Measurements from ENCODE around the gene SLC22A2. TPM values are rescaled to one million over a fixed set of nuclear protein-coding genes. Genes with fewer than 3 reads are reported as not detected.
"Not testable (repeated sequence)": the region's sequence is repeated elsewhere in the genome, so short reads cannot be mapped to it uniquely, and the experiment has no call there.

Gene SLC22A2
- total and polyA plus RNA-seq, 2 experiments from 2014 or later = not detected

DNA sequence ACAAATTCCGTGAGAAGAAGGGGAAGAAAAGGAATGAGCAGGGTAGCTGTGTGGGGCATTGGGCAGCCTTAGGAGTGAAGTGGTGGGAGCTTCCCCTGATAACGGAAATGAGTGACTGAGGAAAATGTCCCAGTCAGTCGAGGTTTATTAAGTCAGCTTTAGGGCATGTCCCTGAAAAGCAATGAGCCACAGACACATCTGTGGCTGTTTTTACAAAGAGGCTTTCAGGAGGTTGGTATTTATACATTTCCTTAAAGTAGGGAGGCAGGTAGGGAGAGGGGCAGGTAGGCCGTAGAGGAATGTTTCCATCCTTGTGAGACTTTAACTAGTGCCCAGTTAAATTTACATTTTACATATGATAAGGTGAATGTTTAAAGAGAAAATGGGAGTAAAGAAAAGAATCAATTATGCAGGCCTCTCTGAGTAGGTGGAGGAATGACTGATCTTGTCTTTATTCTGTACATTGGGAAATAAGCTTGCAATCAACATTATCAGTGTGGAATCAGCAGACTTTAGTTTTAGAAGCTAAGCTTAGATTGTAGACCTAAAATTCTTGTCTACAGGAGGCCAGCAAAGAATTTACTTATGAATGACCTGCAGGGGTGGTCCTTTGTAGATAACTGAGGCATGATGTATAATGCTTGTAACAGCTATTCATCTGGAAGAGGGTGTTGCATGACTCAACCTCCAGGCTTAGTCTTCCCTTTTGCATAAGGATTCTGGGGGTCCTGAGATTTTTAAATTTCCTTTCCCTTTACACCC is 18.5 kb downstream of the SLC22A2 start:
- DNase-seq (ENCODE audit: low read depth in 1 of 2, low spot score in 1 of 2) = no peak
- H3K4me1 ChIP-seq (ENCODE audit: low read depth) = no peaks in the 10 kb centered on the region
- no peak overlapping the region for H3K4me3 ChIP-seq
- H3K27me3 ChIP-seq = no peaks in the 10 kb centered on the region
- H3K9me3 ChIP-seq (ENCODE audit: low read depth) = peaks cover 3% of the 10 kb centered on the region
- no peak overlapping the region for H3K27ac ChIP-seq
- H3K36me3 ChIP-seq = no peaks in the 10 kb centered on the region
- TF ChIP-seq, protein P1, sequence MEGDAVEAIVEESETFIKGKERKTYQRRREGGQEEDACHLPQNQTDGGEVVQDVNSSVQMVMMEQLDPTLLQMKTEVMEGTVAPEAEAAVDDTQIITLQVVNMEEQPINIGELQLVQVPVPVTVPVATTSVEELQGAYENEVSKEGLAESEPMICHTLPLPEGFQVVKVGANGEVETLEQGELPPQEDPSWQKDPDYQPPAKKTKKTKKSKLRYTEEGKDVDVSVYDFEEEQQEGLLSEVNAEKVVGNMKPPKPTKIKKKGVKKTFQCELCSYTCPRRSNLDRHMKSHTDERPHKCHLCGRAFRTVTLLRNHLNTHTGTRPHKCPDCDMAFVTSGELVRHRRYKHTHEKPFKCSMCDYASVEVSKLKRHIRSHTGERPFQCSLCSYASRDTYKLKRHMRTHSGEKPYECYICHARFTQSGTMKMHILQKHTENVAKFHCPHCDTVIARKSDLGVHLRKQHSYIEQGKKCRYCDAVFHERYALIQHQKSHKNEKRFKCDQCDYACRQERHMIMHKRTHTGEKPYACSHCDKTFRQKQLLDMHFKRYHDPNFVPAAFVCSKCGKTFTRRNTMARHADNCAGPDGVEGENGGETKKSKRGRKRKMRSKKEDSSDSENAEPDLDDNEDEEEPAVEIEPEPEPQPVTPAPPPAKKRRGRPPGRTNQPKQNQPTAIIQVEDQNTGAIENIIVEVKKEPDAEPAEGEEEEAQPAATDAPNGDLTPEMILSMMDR (IDR thresholded peaks at IDR 0.05; ENCODE audit: low read depth, low read length) = no peak

DNA sequence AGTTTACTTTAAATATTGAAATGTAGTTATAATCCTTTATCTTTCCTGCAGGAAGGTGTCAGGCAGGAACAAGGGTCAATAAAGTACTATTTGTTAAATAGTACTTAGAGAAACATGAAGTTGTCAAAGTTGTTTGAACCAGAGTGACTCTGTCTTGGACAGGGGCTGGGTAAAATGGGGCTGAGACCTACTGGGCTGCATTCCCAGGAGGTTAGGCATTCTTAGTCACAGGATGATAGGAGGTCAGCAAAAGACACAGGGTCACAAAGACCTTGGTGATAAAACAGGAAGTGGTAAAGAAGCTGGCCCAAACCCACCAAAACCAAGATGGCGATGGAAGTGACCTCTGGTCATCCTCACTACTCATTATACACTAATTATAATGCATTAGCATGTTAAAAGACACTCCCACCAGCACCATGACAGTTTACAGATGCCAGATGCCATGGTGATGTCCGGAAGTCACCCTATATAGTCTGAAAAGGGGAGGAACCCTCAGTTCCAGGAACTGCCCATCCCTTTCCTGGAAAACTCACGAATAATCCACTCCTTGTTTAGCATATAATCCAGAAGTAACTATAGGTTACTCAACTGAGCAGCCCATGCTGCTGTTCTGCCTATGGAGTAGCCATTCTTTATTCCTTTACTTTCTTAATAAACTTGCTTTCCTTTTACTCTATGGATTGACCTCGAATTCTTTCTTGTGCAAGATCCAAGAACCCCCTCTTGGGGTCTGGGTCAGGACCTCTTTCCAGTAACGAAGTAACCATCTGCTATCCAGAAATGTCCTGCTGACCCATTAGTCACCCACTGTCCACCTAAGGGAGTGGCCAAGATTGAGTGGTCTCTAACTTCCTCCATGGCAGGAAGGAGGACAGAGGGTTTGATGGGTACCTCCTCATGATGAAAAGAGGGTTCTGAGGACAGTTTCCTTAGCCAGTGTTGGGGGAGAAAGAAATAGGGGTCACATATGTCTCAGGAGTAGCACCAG is 19.6 kb downstream of the SLC22A2 start:
- Histone ChIP-seq H3K27ac (no peak overlapping the region), H3K4me1 (ENCODE audit: low read depth) (no peaks in the 10 kb centered on the region), H3K36me3 (no peaks in the 10 kb centered on the region), H3K9me3 (ENCODE audit: low read depth) (peaks cover 3% of the 10 kb centered on the region), H3K27me3 (no peaks in the 10 kb centered on the region), H3K4me3 (no peak overlapping the region)
- DNase-seq (ENCODE audit: low read depth in 1 of 2, low spot score in 1 of 2) = no peak
- TF ChIP-seq, protein P1 (IDR thresholded peaks at IDR 0.05; ENCODE audit: low read depth, low read length) = no peak

DNA sequence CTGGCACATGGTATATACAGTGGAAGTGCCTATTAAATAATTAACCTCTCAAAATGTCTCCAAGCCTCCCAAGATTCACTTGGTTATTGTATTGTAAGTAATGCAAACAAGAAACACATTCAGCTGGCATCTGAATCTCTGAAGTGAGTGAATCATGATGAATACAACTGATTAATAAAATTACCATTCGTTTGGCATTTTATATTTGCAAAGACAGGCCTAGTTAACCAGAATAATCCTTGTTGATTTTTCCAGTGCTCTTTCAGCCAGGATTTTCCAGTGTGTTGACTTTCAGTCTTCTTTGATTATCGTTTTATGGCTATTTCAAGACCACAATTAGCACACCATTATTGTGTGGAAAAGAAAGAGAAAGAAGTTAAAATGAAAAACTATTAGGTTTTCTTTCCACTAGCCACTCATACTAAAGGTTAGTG is 20.3 kb downstream of the SLC22A2 start:
- H3K27ac ChIP-seq = no peak overlapping the region
- H3K4me3 ChIP-seq = no peak overlapping the region

DNA sequence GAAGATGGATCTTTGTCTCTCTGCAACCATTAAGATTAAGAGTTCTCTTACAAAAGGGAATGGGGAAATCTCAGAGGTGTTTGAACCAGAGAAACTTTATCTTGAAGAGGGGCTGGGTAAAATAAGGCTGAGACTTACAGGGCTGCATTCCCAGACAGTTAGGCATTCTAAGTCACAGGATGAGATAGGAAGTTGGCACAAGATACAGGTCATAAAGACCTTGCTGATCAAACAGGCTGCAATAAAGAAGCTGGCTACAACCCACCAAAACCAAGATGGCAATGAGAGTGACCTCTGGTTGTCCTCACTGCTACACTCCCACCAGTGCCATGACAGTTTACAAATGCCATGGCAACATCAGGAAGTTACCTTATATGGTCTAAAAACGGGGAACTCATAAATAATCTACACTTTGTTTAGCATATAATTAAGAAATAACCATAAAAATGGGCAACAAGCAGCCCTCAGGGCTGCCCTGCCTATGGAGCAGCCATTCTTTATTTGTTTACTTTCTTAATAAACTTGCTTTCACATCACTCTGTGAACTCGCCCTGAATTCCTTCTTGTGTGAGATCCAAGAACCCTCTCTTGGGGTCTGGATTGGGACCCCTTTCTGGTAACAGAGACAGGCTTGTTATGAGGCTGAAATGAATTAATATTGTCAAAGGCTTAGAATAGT is 20.9 kb downstream of the SLC22A2 start:
- not testable (repeated sequence) for H3K9me3 ChIP-seq (ENCODE audit: low read depth); H3K36me3 ChIP-seq; H3K4me1 ChIP-seq (ENCODE audit: low read depth); H3K27me3 ChIP-seq; H3K27ac ChIP-seq; H3K4me3 ChIP-seq
- DNase-seq (ENCODE audit: low read depth in 1 of 2, low spot score in 1 of 2) = peak in 1 of 2 donors; percentile 30

More for the DNA sequence above, 20.3 kb downstream of the SLC22A2 start:
- Histone ChIP-seq H3K36me3 (no peaks in the 10 kb centered on the region), H3K9me3 (ENCODE audit: low read depth) (peaks cover 3% of the 10 kb centered on the region), H3K4me1 (ENCODE audit: low read depth) (no peaks in the 10 kb centered on the region), H3K27me3 (no peaks in the 10 kb centered on the region)
- no peak for DNase-seq (ENCODE audit: low read depth in 1 of 2, low spot score in 1 of 2)
- TF ChIP-seq, protein P1 (IDR thresholded peaks at IDR 0.05; ENCODE audit: low read depth, low read length) = no peak

DNA sequence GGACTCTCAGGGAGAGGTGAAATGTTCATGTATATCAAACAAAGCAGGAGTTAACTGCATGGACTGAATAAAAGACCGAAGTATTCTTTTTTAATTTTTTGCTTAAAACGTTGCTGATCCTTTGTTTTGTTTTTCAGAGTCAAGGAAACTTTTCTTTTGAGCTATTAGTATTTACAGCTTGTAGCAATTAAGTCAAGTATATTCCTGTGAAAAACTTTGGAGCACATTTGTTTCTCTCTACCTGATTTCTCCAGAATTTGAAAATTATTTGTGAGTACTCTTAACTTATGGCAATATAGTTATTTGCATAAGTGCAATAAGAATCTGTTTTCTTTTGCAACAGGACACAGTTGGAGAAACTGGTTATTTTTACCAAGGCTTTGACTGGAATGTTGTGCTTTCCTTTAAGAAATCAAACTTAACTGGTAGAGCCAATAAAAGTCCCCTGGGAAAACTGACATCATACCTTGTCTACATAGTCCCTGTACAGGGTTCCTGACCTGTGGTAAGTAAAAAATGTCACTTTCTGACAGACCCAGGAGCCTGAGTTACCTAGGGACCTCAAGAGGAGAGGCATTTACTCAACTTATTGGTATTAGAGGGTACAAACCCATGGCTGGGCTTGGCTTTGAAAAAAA is 22.3 kb downstream of the SLC22A2 start:
- not testable (repeated sequence) for H3K36me3 ChIP-seq; H3K4me3 ChIP-seq; H3K27me3 ChIP-seq; H3K27ac ChIP-seq; H3K9me3 ChIP-seq (ENCODE audit: low read depth); DNase-seq (ENCODE audit: low read depth in 1 of 2, low spot score in 1 of 2); H3K4me1 ChIP-seq (ENCODE audit: low read depth)

DNA sequence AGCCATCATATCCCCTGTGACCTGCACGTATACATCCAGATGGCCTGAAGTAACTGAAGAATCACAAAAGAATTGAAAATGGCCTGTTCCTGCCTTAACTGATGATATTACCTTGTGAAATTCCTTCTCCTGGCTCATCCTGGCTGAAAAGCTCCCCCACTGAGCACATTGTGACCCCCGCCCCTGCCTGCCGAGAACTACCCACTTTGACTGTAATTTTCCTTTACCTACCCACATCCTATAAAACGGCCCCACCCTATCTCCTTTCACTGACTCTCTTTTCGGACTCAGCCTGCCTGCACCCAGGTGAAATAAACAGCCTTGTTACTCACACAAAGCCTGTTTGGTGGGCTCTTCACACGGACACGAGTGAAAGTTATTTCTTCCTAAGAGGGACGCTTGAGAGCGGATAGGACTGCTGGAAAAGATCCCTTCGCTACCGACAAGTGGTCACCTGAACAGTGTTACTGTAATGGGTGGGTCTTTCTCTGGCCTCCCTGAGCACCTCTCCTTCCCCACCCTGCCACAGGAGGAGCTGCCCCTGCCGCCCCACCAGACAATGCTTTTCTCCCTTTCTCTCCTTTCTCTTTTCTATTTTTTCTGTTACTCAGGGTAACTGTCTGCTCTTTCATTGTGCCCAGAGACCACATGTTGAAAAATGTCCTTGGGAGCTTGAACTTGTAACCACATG is 24.5 kb downstream of the SLC22A2 start:
- H3K4me1 ChIP-seq (ENCODE audit: low read depth); H3K36me3 ChIP-seq; DNase-seq (ENCODE audit: low read depth in 1 of 2, low spot score in 1 of 2); H3K27me3 ChIP-seq; H3K4me3 ChIP-seq; H3K27ac ChIP-seq; H3K9me3 ChIP-seq (ENCODE audit: low read depth): not testable (repeated sequence)

Measured in cardiac muscle cell (in vitro differentiated cells and primary cell).